Thyroid gland (tissue), 4 donors: ENCODE measurements around the gene CTIF. TPM values are rescaled to one million over a fixed set of nuclear protein-coding genes. Genes with fewer than 3 reads are reported as not detected.

Source experiments
- DNase-seq, 2 donors: peaks; one replicate each; pipeline ENCODE4 v3.0.0-alpha.2; 2019
- H3K27ac ChIP-seq, 3 donors: fragments of 200-600 bp; sonication (generic); 1 replicate in 2 of 3; 2 replicates in 1 of 3; pipeline ENCODE4 v1.5.1; 2016 to 2019; ENCODE audit warnings: mild to moderate bottlenecking in 1 of 3, moderate library complexity in 1 of 3
- H3K27me3 ChIP-seq: fragments of 200-600 bp; sonication (generic); one replicate; pipeline ENCODE4 v1.5.1; 2019
- H3K36me3 ChIP-seq, 2 donors: fragments of 200-600 bp; sonication (generic); one replicate each; pipeline ENCODE4 v1.5.1; 2016 to 2019
- H3K4me1 ChIP-seq, 2 donors: fragments of 200-600 bp; sonication (generic); one replicate each; pipeline ENCODE4 v1.5.1; 2017 to 2019
- H3K4me3 ChIP-seq, 3 donors: fragments of 200-600 bp; sonication (generic); replicated peaks in 1 of 3; 1 replicate in 2 of 3; 2 replicates in 1 of 3; pipeline ENCODE4 v1.5.1; 2016; ENCODE audit warnings: mild to moderate bottlenecking in 1 of 3
- H3K9me3 ChIP-seq: fragments of 200-600 bp; sonication (generic); one replicate; pipeline ENCODE4 v1.5.1; 2017
- POLR2A ChIP-seq, 2 donors: fragments of 450-650 bp; IDR thresholded peaks; one replicate each; pipeline ENCODE4 v1.6.1; 2017; ENCODE audit warnings: antibody characterized with exemption in 2 of 2, mild to moderate bottlenecking in 2 of 2, moderate library complexity in 1 of 2
- WGBS, 2 donors: methylation state at CpG; one replicate each; pipeline ENCODE4 v1.1.5; 2017; 5-methylcytosine and 5-hydroxymethylcytosine counted together
- intact Hi-C: fragments of 100-400 bp; cut with DNase I; formaldehyde crosslinking; loops from one replicate; pipeline ENCODE4 v1.15.1; 2023
- total RNA-seq, 4 donors: library from RNA; depleted of rRNA; stranded (reverse); fragments of >200 nt; gene quantifications; one replicate each; pipeline ENCODE4 v1.2.3, GENCODE V29; 2016
- TF ChIP-seq, protein P1 (sequence below), 6 experiments: fragments of 200-600 bp in 3 of 6; fragments of 450-650 bp in 3 of 6; sonication (generic) in 3 of 6; IDR thresholded peaks; one replicate each; pipeline ENCODE4 v1.5.1; 2016 to 2019; ENCODE audit warnings: antibody characterized with exemption in 6 of 6, mild to moderate bottlenecking in 2 of 6, inconsistent platforms in 1 of 6, moderate library complexity in 1 of 6

Gene CTIF
- total RNA-seq, 4 donors from 2014 or later: 18.7 to 29.8 (median 23.6) TPM

DNA sequence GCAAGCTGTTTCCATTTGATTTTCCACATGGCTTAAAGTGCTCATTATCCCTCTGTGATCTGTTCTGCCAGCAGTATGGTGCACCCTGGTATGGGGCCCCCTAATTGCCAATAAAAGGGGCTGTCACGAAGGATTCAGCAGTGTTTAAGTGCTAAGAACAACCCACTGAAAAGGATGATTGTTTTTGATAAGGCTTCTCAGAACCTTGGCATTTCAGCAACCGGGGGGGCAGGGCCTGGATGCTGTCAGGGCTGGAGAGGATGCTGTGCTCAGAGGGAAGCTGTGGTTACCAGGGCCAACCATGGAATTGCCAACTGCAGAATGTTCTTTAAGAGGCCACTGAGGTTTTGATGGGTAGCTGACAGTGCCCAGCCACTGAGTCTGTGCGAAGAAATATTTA lies 117.8 kb downstream of the CTIF start:
- no peak for DNase-seq
- 81 to 85% methylated on average over 3 of the region's 3 CpGs for WGBS, 2 donors

DNA sequence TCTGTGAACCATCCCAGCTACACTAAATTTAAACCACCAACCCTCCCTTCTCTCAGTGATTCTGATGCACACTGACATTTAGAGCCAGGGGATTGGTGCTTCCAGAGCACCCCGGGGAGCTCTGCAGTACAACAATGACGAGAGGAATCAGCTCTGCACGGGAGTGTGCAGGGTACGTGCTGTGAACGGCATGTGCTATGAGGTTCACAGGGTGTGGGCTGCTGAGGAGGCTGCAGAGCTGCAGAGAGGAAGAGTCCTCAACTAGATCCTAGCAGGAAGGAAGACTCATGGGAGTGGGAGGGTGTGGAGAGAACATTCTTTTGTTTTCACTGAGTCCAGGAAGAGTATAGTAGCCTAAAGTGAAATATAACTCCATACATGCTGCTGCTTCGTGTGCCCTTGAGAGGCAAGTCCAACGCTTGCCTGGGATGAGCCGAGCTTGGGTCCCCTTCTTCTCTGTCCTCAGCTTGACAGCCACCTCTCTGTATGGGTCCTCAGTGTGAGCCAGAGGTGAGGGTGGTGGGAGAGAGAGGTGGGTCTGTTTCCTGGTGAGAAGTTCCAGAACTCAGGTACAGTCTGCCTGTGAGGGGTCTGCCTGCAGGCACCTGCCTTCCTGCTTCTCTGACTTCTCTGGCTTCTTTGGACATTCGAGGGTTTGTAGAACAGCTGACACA lies 118.8 kb downstream of the CTIF start:
- TF ChIP-seq POLR2A (IDR thresholded peaks at IDR 0.05): no peak
- TF ChIP-seq, protein P1, sequence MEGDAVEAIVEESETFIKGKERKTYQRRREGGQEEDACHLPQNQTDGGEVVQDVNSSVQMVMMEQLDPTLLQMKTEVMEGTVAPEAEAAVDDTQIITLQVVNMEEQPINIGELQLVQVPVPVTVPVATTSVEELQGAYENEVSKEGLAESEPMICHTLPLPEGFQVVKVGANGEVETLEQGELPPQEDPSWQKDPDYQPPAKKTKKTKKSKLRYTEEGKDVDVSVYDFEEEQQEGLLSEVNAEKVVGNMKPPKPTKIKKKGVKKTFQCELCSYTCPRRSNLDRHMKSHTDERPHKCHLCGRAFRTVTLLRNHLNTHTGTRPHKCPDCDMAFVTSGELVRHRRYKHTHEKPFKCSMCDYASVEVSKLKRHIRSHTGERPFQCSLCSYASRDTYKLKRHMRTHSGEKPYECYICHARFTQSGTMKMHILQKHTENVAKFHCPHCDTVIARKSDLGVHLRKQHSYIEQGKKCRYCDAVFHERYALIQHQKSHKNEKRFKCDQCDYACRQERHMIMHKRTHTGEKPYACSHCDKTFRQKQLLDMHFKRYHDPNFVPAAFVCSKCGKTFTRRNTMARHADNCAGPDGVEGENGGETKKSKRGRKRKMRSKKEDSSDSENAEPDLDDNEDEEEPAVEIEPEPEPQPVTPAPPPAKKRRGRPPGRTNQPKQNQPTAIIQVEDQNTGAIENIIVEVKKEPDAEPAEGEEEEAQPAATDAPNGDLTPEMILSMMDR (IDR thresholded peaks at IDR 0.05): no peak
- Histone ChIP-seq H3K36me3 (no peaks in the 10 kb centered on the region), H3K27me3 (no peaks in the 10 kb centered on the region), H3K9me3 (no peaks in the 10 kb centered on the region), H3K27ac (no peak overlapping the region), H3K4me1 (peaks cover 8 to 14% of the 10 kb centered on the region in 2 donors), H3K4me3 (no peak overlapping the region)
- intact Hi-C loops: no loop called here
- WGBS, 2 donors: 65 to 85% methylated on average over 9 of the region's 9 CpGs
- DNase-seq: no peak

More for the DNA sequence above, 117.8 kb downstream of the CTIF start:
- intact Hi-C loops: no loop called here
- Histone ChIP-seq H3K9me3 (no peaks in the 10 kb centered on the region), H3K27ac (no peak overlapping the region), H3K4me3 (no peak overlapping the region), H3K4me1 (peaks cover 0 to 6% of the 10 kb centered on the region in 2 donors), H3K36me3 (no peaks in the 10 kb centered on the region), H3K27me3 (no peaks in the 10 kb centered on the region)
- TF ChIP-seq POLR2A (IDR thresholded peaks at IDR 0.05): no peak
- TF ChIP-seq, protein P1 (IDR thresholded peaks at IDR 0.05): no peak

DNA sequence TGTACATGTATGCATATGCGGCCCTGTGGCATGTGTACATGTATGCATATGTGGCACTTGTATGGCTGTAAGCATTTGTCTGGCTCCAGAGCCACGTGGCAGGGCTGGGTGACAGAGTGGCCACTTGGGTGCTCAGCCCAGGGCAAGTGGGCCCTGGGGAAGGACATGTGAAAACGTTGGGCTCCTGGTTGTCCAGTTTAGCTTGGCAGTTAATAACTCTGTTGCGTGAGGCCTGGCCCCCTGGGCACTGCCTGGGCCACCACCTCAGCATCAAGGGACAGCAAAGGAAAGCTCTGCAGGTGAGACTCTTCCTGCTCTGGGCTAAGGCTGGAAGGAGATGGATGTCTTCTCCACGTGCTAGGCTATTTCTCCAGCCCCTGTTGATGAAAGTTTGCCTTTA lies 119.9 kb downstream of the CTIF start:
- H3K27ac ChIP-seq: no peak overlapping the region
- TF ChIP-seq, protein P1 (IDR thresholded peaks at IDR 0.05): no peak
- no peaks in the 10 kb centered on the region for H3K27me3 ChIP-seq
- DNase-seq: no peak
- H3K9me3 ChIP-seq: no peaks in the 10 kb centered on the region
- H3K4me1 ChIP-seq: peaks cover 11 to 19% of the 10 kb centered on the region in 2 donors
- H3K4me3 ChIP-seq: no peak overlapping the region
- intact Hi-C loops: no loop called here
- 60 to 61% methylated on average over 5 of the region's 5 CpGs for WGBS, 2 donors
- no peaks in the 10 kb centered on the region for H3K36me3 ChIP-seq

DNA sequence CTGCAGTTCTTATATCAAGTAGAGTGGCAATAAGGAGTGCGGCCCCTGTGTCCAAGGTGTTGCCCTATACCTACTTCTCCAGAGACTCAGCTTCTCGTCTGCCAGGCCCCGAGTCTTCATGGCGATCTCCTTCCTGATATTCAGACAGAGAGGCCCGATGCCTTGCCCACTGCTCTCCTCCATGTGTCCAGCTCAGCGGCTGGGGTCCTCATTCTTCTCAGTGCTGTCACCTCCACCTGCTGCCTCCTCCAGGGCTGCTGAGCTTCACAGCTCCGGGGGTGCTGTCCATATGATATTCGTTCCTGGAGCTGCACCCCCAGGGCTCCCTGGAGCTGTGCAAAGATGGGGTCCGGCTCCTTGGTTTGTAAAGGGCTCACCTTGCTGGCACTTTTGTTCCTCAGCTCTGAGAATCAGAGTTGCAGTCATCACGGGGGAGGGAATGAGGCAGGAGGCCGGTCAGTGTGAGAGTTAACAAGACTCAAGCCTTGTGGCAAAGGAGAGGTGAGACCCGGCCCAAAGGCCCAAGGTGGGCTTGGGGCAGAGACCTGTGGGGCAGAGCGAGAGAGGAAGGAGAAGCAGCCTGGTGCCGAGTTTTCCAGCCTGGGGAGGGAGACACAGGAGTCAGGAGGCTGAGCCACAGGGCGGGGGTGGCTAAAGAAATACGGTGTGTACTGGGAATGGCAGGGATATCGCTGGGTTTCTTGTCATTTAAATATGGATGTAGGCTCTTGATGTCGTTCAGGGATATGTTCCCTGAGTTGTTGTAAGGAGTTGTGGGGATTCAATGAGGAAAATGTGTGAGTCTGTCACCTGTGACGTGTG lies 120.6 kb downstream of the CTIF start:
- peaks cover 18 to 25% of the 10 kb centered on the region in 2 donors for H3K4me1 ChIP-seq
- WGBS, 2 donors: 94 to 97% methylated on average over 19 of the region's 19 CpGs
- intact Hi-C loops: no loop called here
- no peak overlapping the region for H3K4me3 ChIP-seq
- no peaks in the 10 kb centered on the region for H3K36me3 ChIP-seq
- no peaks in the 10 kb centered on the region for H3K9me3 ChIP-seq
- no peaks in the 10 kb centered on the region for H3K27me3 ChIP-seq
- TF ChIP-seq, protein P1 (IDR thresholded peaks at IDR 0.05): no peak
- TF ChIP-seq POLR2A (IDR thresholded peaks at IDR 0.05): no peak
- no peak overlapping the region for H3K27ac ChIP-seq
- DNase-seq: no peak
